SW480 (cell line): ENCODE measurements around the gene RUNDC3A.

Experiments used
- DNase-seq: peaks from one replicate; pipeline ENCODE4 v3.0.0-alpha.2; 2016; ENCODE audit warnings: low spot score

The RUNDC3A gene

GRCh38 chr17:44283344-44284023 is 24.9 kb upstream of the RUNDC3A start:
- no peak for DNase-seq

- DNase-seq = no peak
Measured at GRCh38 chr17:44284024-44284400, 24.4 kb upstream of the RUNDC3A start.

- DNase-seq = no peak
Measured at GRCh38 chr17:44287651-44288050, 20.8 kb upstream of the RUNDC3A start.

DNA sequence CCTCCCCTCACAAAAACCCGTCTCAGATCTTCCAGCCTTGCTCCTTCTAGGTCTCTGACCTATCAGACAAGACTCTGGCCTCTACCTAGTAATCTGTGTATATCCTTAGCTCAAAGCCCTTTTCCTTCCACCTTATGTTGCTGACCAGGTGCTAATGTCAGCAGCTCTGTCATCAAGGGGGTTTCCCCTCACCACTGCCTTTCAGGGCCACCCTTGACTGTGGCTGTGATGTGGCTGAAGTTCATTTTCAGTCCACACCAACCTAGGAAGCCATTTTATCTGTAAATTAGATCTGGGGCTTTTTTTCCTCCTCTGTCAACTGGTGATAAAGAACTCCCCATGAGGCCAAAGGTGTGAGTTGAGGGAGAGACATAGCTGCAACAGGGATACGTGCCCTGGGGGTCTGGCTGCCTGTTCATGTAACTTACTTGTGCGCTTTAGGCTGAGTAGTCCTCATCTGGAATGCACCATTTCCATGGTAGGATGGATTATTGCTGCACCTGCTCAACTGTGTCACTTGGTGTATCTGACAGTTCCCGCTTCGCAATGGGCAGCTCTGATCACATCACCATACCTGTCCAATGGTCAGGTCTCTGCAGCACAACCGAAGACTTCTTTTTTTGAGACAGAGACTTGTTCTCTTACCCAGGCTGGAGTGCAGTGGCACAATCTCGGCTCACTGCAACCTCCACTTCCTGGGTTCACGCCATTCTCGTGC is 14.7 kb upstream of the RUNDC3A start:
- DNase-seq = no peak

DNA sequence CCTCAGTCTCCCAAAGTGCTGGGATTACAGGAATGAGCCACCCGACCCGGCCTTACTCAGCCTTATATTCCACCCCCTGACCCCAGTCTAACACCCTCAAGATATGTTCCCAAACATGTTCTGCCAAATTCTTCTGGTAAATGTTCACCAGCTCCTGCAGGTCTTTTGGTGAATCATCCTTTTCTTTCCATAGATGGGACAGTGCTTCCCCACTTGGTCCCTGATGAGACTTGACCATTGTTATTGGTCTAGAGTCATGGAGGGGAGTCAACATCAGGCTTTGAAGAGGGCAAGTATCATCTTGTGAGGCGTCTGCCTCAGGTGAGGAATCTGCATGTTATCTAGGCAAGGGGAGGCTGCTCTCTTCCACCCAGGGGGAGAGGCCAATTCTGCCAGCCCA is 10.4 kb upstream of the RUNDC3A start:
- no peak for DNase-seq

DNA sequence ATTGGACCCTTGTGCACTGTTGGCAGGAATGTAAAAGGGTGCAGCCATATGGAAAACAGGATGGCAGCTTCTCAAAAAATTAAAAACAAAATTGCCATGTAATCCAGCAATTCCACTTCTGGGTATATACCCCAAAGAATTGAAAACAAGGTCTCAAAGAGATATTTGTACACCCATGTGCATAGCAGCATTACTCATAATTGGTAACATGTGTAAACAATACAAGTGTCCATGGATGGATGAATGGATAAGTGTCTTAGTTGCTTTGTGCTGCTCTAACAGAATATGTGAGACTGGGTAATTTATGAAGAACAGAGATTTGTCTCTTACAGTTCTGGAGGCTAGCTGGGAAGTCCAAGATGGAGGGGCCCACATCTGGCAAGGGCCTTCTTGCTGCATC is 3.8 kb upstream of the RUNDC3A start:
- no peak for DNase-seq

- peak; percentile 74 for DNase-seq
Measured at GRCh38 chr17:44307387-44308186, 814 bp upstream of the RUNDC3A start.

GRCh38 chr17:44308865-44309264 is 464 bp downstream of the RUNDC3A start:
- DNase-seq = peak; percentile 17

DNA sequence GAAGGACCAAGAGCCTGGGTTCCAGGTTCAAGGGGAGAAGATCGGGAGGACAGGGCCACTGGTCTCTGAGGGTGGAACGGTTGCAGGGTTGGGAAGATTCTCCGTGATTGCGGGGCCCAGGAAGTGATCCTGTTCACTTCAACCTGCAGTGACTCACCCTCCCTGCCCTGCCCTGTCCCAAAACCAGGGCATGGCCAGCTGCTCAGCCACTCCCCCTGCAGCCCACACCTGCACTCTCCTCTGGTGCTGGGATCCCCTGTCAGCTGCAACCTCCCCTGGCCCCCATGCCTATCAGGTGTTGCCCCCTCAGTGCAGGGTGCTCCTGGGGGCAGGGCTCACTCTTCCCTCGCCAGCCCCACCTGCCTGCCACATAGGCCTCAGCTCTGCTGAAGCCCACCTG is 1.1 kb downstream of the RUNDC3A start:
- DNase-seq = peak; percentile 69

DNA sequence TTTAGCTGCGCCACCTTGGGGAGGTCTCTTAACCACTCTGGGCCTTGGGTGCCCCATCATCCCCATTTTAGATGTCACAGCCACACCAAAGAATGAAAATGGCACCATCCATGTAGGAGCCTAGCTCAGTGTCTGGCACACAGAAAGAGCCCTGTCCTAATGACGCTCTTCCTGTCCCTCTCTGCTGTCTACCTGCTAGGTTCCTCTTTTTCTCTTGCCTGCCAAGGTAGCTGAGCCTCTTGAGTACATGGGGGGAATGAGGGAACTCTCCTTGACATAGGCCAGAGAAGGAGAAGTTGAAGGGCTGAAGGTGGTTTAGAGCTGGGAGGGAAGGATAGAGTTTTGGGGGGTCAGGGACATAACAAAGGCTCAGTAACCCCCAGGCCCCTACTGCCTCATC is 1.8 kb downstream of the RUNDC3A start:
- no peak for DNase-seq

DNA sequence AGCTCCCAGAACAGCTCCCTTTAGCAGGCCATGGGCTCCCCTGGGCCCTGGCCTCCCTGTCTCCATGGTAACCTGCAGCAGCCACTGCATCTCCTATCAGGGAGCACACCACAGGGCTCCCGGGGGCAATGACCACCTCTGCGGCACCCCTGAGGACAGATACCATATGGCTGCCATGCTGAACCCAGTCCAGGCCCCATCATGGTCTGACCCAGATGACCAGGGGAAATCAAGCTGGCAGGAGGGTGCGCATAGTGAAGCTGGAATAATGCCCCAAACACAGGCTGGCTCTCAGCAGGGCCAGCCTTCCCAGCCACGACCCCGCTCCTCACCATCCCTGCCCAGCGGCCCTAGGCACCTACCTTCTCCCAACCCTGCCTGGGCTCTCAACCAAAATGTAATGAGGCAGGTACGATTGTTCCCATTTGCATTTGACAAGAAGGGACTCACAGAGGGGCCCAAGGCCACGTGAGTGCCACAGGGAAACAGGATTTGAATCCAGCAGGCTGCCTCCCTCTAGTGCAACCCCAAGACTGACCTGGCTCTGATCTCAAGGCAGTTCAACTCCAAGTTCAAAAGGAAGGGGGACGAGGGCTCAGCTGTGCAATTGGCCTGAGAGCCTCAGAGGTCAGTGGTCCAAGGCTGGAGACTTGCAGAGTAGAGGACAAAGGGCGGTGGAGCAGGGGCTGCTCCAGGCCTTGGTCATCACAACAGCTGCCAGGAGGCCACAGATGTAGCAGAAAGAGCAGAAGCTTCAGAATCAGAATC is 2.4 kb downstream of the RUNDC3A start:
- no peak for DNase-seq

GRCh38 chr17:44311562-44312181 is 3.3 kb downstream of the RUNDC3A start:
- DNase-seq = no peak

DNA sequence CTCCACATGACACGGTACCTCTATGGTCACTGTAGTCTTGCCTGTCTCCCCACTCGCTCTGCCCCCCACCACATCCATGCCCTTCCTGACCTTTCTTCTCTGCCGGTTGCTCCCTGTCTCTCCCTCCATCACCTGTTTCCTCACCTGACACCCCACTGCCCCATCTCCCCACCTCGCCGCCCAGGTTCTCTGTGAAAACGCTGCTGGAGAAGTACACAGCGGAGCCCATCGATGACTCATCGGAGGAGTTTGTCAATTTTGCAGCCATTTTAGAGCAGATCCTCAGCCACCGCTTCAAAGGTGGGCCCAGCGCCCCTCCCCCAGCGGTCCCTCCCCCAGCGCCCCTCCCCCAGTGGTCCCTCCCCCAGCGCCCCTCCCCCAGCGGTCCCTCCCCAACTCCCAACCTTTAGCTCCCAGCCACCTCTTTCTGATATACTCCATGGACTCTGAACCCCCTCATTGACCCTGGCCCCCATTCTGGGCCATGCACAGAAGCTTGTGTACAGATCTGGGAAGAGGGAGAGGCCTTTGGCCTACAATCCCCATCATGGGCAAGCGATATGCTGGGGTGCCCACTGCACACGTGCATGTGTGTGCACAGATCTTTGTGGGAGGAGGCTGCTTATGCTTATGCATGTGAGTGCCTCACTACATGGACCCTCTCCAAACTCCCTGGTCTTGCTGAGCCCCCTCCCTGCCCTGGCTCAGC is 4.1 kb downstream of the RUNDC3A start:
- no peak for DNase-seq

DNA sequence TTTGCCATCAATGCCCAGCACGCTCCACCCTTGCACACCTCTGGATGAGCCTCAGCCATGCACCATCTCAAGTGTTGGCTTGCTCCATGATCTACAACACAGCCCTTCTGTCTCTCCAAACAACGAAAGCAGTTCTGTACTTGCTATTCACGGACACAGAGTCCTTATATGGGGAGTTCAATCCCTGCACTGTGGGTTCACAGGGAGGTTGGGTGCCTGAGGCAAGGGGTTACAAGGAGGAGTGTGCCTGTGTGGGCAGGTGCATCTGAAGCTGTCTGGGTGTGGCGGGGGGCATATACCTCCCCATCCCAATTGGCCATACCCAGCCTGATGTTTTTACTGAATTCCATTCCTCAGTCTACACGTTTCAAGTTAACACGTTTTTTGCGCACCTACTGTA is 5.6 kb downstream of the RUNDC3A start:
- DNase-seq = no peak

- DNase-seq = no peak
Measured at GRCh38 chr17:44314524-44314868, 6.1 kb downstream of the RUNDC3A start.

- no peak for DNase-seq
Measured at GRCh38 chr17:44314869-44315661, 6.7 kb downstream of the RUNDC3A start.

GRCh38 chr17:44315760-44316731 is 7.6 kb downstream of the RUNDC3A start:
- DNase-seq = no peak

DNA sequence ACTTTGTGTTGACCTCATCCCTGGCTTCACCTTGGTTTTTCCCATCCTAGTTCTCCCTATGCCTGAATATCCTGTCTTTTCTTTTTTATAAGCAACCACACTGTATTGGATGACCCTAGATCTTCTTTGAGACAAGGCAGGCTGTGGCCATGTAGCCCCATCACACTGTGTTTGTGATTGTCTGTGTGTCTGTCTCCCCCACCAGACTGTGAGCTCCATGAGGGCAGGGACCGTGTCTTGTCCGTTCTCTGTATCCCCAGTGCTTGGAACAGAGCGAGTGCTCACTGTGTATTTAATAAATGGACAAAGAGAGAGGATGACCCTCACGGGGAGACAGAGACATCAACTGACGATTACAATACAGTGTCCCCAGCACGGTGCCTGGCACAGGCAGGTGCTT is 9.1 kb downstream of the RUNDC3A start:
- DNase-seq = no peak
